ENCODE results near the gene IGLON5. TPM values are rescaled to one million over a fixed set of nuclear protein-coding genes. Genes with fewer than 3 reads are reported as not detected.

The IGLON5 gene
- 0.32 and 0.78 TPM in 2 replicates for polyA plus RNA-seq

GRCh38 chr19:51311351-51312257 lies at the start of gene IGLON5:
IGLON5 (plus strand) TSS chr19:51311644; CDS start chr19:51311848, 204 bp downstream.

GRCh38 chr19:51341976-51342580 lies 30.6 kb downstream of the IGLON5 start, which contains the start of gene VSIG10L:
VSIG10L (minus strand) TSS chr19:51342139; CDS start chr19:51342124, 15 bp downstream.

GRCh38 chr19:51365965-51366388 lies 54.5 kb downstream of the IGLON5 start, which contains the start of gene ETFB:
ETFB (minus strand) TSS chr19:51366388; CDS start chr19:51366326, 62 bp downstream.

GRCh38 chr19:51368366-51369282 lies 57.2 kb downstream of the IGLON5 start, which contains the start of gene CLDND2:
CLDND2 (minus strand) TSS chr19:51369003; CDS start chr19:51368577, 426 bp downstream.

GRCh38 chr19:51372649-51373504 lies 61.4 kb downstream of the IGLON5 start, which contains the start of gene NKG7:
NKG7 (minus strand) TSS chr19:51372654; CDS start chr19:51372535, 119 bp downstream.

Other genes starting within 250 kb of the IGLON5 start
- not detected in 2 replicates for gene KLK13, start 246.6 kb upstream of the IGLON5 start, polyA plus RNA-seq
- not detected in 2 replicates for gene KLK14, start 228.8 kb upstream of the IGLON5 start, polyA plus RNA-seq
- gene CTU1, start 203.2 kb upstream of the IGLON5 start, polyA plus RNA-seq = not detected in 2 replicates
- gene SIGLEC9, start 186.7 kb upstream of the IGLON5 start, polyA plus RNA-seq = not detected in 2 replicates
- not detected in 2 replicates for gene SIGLEC7, start 169.3 kb upstream of the IGLON5 start, polyA plus RNA-seq
- gene CD33, start 86.6 kb upstream of the IGLON5 start, polyA plus RNA-seq = not detected in 2 replicates
- not detected in 2 replicates for gene SIGLECL1, start 60.6 kb upstream of the IGLON5 start, polyA plus RNA-seq
- 0.27 and 0.81 TPM in 2 replicates for gene VSIG10L, start 30.5 kb downstream of the IGLON5 start, polyA plus RNA-seq
- 75.1 and 77.9 TPM in 2 replicates for gene ETFB, start 54.7 kb downstream of the IGLON5 start, polyA plus RNA-seq
- gene CLDND2, start 57.4 kb downstream of the IGLON5 start, polyA plus RNA-seq = 3.4 and 9.2 TPM in 2 replicates
- gene NKG7, start 61.0 kb downstream of the IGLON5 start, polyA plus RNA-seq = not detected in 2 replicates
- gene LIM2, start 76.3 kb downstream of the IGLON5 start, polyA plus RNA-seq = not detected in 2 replicates
- gene C19orf84, start 78.9 kb downstream of the IGLON5 start, polyA plus RNA-seq = not detected in 2 replicates
- not detected in 2 replicates for gene SIGLEC10, start 106.0 kb downstream of the IGLON5 start, polyA plus RNA-seq
- gene SIGLEC8, start 146.8 kb downstream of the IGLON5 start, polyA plus RNA-seq = not detected in 2 replicates
- not detected in 2 replicates for gene CEACAM18, start 166.9 kb downstream of the IGLON5 start, polyA plus RNA-seq
- not detected in 2 replicates for gene SIGLEC12, start 190.2 kb downstream of the IGLON5 start, polyA plus RNA-seq
- not detected in 2 replicates for gene SIGLEC6, start 220.0 kb downstream of the IGLON5 start, polyA plus RNA-seq

Measured in Purkinje cell (primary cell).